H4 (cell line): Measurements from ENCODE around the gene CPAMD8. TPM values are rescaled to one million over a fixed set of nuclear protein-coding genes. Genes with fewer than 3 reads are reported as not detected.
A peak's percentile ranks its signal among the peaks of the same experiment; 100 is the strongest.
"Not testable (repeated sequence)": the region's sequence is repeated elsewhere in the genome, so short reads cannot be mapped to it uniquely, and the experiment has no call there.

Experiments used
- DNase-seq: peaks from one replicate; pipeline ENCODE4 v3.0.0-alpha.2; 2015; ENCODE audit warnings: low spot score
- total RNA-seq: library from RNA; depleted of rRNA; stranded (reverse); fragments of >200 nt; shearing (Covaris generic); gene quantifications from 2 replicates; pipeline ENCODE4 v1.2.3, GENCODE V29; 2014

CPAMD8 gene
- total RNA-seq, 1 experiment from 2014 or later, result not detected

DNA sequence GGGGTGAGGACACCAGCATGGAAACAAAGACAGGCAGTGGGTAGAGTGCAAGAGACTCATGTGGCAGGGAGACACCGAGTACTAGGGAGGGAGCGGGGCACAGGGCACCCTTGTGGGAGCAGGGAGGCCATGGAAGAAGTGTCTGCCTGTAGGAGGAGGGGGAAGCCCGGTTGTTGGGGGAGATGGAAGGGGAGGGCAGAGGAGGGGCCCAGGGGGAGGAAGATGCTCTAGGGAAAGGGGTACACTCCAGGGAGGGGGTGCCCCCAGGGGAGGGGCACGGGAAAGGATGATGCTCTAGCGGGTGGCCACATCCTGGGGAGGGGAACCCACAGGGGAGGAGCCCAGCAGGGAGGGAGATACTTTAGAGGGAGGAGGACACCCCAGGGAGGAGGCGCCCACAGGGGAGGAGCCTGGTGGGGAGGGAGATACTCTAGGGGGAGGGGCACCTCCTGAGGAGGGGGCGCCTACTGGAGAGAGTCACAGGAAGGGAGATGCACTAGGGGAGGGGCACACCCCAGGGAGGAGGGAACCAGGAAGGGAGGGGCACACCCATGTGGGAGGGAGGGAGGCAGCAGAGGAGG lies 24.9 kb downstream of the CPAMD8 start:
- no peak for DNase-seq

DNA sequence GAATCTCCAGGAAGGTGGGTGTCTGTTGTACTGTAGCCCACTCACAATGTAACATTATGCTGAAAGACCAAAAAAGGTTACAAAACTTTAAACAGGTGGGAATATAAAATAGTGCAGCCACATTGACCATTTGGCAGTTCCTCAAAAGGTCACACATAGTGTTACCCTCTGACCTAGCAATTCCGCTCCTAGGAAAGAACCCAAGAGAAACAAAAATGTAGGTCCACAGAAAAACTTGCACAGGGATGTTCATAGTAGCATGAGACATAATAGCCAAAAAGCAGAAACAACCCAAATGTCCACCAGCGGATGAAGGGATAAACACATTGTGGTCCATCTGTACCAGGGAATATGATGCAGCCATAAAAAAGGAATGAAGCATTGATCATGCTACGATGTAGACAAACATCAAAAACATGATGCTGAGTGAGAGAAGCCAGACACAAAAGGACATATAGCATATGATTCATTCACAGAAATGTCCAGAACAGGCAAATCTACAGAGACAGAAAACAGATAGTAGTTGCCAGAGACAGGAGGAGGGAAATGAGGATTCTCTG lies 27.9 kb downstream of the CPAMD8 start:
- DNase-seq, result no peak

DNA sequence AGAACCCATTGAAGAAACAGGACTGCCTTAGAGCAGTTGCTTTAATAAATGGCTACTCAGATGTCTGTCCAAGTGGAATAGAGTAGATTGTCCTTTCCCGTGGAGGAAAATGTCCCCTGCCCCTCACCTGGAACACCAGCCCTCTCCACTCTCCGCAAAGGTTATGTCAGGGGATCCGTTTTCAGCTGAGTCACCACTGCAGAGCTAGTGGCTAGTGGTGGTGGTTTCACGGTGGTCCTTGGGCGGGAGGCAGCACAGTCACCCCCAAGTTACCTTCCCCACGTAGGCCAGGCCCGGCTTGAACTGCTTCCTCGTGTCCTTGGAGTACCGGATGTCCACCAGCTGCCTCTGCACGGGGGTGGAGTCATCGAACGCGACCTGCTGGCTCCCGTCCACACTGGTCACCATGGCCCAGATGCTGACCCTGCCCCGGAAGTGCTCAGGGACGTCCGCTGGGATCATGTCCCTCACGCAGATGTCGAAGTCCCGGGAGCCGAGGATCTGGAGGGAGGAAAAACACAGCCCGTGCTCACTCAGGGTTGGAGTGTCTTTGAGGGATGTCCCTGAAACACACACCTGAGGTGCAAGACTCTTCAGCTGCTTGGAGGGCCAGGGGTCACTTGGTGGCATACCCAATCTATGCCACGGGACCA lies 29.6 kb downstream of the CPAMD8 start:
- not testable (repeated sequence) for DNase-seq

GRCh38 chr19:16988661-16989060 lies 37.9 kb downstream of the CPAMD8 start:
- DNase-seq, result no peak

DNA sequence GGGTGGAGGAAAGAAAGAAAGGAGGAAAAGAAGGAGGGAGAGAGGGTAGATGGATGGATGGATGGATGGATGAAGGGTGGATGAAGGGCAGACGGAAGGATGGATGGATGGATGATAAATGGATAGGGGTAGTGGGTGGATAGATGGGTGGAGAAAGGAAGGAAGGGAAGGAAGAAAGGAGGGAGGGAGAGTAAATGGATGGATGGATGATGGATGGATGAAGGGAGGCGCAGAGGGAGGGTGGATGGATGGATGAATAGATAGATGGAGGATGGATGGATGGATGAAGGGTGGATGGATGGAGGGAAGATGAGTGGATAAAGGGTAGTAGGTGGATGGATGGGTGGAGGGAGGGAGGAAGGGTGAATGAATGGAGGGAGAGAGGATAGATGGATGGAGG lies 41.2 kb downstream of the CPAMD8 start:
- no peak for DNase-seq

GRCh38 chr19:16982586-16982985 lies 44.0 kb downstream of the CPAMD8 start:
- not testable (repeated sequence) for DNase-seq

DNA sequence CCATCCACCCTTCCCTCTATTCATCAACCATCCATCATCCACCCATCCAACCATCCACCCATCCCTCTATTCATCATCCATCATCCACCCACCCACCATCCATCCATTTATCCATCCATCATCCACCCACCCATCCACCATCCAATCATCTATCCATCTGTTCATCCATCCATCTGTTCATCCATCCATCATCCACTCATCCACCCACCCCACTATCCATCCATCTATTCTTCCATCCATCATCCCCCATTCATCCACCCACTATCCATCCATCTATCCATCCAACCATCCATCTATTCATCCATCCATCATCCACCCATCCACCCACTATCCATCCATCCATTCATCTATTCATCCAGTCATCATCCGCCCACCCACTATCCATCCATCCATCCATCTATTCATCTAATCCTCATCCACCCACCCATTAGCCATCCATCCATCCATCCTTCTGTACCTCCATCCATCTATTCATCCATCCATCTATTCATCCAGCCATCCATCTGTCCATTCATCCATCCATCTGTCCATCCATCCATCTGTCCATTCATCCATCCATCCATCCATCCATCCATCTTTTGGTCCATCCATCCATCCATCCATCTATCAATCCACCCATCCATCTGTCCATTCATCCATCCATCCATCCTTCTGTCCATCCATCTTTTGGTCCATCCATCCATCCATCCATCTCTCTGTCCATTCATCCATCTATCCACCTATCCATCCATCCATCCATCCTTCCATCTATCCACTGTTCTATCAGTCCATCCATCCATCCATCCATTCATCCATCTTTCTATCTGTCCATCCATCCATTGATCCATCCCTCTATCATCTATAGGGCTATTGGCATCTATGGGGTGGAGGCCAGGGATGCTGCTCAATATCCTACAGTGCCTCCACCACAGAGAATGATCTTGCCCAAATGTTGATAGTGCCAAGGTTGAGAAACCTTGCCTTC lies 47.5 kb downstream of the CPAMD8 start:
- no peak for DNase-seq

DNA sequence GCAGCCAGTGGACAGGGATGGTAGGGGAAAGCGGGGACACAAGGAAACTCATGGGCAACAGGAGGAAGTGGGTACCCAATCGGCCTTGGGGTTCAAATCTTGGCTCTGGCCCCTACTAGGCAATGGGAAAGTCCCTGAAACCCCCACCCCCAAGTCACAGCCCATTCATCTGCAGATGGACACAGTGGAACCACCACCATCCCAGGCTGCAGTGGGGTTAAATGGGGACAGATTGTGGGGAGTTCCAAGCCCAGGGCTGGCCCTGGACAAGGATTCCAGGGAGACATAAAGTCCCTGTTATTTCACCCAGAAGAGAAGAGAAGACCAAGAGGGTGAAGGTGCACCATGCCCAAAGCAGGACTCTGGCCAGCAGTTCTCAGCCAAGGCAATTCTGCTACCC lies 48.5 kb downstream of the CPAMD8 start:
- no peak for DNase-seq

- DNase-seq, result no peak
Measured at GRCh38 chr19:16977306-16977705, 49.3 kb downstream of the CPAMD8 start.

DNA sequence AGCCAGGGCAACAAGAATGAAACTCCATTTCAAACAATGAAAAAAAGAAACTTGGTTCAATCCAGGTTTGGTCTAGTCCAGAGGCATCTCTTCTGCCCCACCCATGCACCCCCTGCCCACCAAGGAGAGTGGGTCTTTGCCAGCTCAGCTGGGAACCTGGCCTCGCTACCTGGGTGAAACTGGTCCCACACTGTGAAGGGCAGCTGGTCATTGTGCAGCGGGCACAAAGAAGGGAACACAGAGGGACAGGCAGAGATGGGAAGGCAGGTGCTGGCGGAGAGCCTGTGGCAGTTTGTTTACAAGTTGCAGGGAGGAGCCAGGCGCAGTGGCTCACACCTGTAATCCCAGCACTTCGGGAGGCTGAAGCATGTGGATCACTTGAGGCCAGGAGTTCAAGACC lies 50.2 kb downstream of the CPAMD8 start:
- no peak for DNase-seq

DNA sequence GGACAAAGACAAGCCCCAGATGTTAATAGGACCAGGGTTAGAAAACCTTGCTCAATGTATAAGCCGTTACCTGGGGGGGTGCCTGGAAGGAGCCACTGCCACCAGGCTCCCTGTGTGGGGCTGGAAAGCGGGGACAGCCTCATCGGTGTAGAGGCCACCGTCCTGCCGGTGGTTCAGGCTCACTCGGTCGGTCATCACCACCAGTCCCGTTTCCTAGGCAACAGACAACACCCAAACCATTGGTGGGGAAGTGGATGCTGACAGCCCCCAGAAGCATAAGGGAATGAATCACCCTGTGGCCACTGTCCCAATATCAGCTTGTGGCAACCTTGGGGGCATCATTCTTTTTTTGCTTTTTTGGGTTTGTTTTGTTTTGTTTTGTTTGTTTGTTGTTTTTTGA lies 55.8 kb downstream of the CPAMD8 start:
- DNase-seq, result no peak

DNA sequence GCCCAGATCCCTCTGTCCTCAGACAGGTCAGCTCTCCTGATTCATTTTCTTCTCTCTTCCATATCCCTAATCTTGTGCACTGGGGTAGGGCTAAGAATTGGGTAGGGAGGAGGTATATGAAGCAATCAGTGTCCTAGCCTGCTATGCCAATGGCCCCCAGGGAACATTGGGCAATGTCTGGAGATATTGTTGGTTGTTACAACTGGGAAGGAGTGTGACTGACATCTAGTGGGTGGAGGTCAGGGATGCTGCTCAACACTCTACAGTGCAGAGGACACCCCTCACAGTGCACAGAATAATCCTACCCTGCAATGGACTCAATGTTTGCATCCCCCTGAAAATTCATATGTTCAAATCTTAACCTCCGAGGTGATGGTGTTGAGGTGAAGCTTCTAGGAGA lies 57.5 kb downstream of the CPAMD8 start:
- no peak for DNase-seq

GRCh38 chr19:16960996-16961822 lies 65.4 kb downstream of the CPAMD8 start:
- DNase-seq, result peak; percentile 69

- DNase-seq, result not testable (repeated sequence)
Measured at GRCh38 chr19:16958277-16958676, 68.3 kb downstream of the CPAMD8 start.

DNA sequence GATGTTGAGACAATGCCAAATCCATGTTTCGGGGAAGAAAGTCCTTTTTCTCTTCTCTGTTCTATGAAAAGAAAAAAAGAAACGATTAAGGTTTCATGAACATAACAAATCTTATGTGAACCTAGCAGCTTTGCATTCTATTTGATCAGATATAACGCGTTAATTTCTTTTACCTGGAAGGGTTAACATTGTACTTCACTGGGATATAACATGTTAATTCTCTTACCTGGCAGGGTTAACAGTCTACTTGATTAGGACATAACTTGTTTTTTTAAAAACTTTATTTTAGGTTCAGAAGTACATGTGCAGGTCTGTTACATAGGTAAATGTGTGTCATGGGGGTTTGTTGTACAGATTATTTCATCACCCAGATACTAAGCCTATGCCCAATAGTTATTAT lies 68.8 kb downstream of the CPAMD8 start:
- no peak for DNase-seq

DNA sequence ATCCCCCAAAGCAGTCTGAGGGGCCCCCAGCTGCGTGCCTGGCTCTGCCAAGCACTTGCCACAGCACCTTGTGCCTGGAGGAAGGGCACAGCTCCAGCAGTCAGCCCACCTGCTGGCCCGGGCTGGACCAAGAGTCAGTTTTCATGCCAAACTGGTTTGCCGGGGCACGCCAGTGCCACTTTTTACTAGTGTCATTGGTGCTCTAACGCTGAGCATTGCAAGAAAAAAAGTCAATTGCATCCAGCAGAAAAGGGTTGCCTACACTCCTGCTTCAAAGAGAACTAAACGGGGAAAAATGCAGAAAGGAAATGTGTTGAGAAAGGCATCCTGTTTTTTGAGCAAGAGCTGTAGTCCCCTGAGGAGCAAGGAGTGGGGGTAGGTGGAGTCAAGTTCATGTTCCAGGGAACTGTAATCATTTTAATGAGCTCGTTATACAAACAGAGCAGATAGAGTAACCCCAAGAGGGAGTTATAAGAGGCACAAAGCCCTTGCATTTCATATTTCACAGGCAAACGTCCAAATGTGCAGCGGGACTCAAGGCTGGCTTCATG lies 69.4 kb downstream of the CPAMD8 start:
- DNase-seq, result no peak

- DNase-seq, result no peak
Measured at GRCh38 chr19:16955161-16955560, 71.4 kb downstream of the CPAMD8 start.

GRCh38 chr19:16952046-16952445 lies 74.6 kb downstream of the CPAMD8 start:
- no peak for DNase-seq

DNA sequence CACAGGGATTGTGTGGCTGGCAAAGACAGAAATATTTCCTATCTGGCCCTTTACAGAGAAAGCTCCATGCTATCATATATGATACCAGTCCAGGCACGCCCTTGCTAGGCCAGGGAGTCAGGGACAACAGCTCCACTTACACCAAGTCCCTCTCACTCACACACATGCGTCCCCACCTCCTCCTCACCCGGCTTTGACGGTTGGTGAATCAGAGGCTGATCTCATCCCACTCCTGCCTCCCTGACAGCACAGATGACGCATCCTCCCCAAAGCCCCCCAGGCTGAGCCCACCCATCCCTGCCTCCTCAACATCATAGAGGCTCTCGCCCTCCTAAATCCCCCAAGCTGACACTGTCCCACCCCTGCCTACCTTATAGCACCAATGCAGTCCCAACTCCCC lies 75.1 kb downstream of the CPAMD8 start:
- DNase-seq, result no peak

DNA sequence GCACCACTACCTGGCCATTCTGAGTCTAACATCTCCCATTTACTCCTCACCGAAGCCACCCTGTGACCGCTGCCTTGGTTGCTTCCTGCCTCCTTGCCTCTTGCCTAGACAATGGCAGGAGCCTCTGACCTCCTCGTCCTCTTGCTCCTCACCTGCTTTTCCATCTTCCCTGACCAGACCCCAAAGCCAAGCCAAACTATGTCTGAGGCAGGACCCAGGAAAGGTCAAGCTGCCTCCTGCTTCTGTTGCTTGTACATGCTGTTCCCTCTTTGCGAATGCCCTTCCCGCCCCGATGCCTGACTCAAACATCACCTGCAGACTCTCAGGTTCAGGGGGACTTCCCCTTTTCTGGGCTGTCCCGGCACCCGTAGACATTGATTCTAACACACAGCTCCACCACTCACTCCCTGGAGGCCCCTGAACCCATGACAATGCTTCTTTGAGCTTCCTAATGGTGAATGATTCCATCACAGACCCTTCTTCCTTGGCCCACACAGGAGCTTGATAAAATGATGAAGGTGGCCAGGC lies 77.0 kb downstream of the CPAMD8 start:
- no peak for DNase-seq
